HG02852 (cell line): ENCODE data around the gene TTC9B.
A peak's percentile ranks its signal among the peaks of the same experiment; 100 is the strongest.

ENCODE experiments used
- ATAC-seq: cut with Tn5 transposase; IDR thresholded peaks from one replicate; pipeline ENCODE4 v1.9.1; 2021; ENCODE audit warnings: mild to moderate bottlenecking, moderate library complexity; ENCODE audit not compliant: unreplicated experiment

The TTC9B gene

DNA sequence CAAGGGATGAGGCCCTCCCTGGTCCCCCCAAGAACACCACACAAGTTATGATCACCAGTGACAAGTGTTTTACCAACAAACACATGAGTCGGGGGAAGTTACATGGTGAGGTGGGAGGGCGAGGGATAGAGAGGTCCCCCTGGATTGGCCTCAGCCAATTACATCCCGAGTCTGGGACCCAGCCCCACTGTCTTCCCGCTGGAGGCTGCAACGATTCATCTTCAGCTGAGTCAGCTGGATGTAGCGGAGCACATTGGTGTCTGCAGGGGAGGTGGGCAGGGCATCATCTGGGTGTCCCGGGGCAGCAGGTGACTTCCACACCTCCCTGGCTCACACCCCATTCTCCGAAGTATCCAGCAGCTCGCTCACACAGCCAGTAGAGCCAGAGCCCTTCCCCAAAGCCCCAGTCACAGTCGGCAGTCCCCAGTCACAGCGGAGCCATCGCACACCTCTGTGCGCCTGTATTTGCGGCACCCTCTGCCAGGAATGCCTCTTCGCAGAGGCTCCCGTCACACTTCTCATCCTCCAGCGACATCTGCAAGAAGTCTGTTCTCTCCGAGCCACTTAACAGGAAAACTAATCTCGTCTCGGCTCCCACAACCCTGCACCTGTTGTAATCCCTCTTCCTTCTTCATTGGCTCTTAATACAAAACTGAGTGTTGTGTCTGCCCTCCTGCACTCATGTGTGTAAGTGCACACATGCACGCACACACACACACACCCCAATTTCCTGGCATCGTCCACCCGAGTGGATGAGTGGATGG, 2.0 kb downstream of the TTC9B start:
- no peak for ATAC-seq

DNA sequence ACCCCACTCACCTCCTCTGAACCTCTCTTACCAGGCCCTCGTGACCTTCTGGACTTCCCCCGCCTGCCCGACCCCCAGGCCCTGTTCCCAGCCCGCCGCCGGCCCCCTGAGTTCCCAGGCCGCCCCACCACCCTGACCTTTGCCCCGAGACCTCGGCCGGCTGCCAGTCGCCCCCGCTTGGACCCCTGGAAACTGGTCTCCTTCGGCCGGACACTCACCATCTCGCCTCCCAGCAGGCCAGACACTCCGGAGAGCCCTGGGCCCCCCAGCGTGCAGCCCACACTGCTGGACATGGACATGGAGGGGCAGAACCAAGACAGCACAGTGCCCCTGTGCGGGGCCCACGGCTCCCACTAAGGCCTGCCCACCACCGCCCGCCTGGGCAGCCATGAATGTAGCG, 3.2 kb downstream of the TTC9B start:
- no peak for ATAC-seq

DNA sequence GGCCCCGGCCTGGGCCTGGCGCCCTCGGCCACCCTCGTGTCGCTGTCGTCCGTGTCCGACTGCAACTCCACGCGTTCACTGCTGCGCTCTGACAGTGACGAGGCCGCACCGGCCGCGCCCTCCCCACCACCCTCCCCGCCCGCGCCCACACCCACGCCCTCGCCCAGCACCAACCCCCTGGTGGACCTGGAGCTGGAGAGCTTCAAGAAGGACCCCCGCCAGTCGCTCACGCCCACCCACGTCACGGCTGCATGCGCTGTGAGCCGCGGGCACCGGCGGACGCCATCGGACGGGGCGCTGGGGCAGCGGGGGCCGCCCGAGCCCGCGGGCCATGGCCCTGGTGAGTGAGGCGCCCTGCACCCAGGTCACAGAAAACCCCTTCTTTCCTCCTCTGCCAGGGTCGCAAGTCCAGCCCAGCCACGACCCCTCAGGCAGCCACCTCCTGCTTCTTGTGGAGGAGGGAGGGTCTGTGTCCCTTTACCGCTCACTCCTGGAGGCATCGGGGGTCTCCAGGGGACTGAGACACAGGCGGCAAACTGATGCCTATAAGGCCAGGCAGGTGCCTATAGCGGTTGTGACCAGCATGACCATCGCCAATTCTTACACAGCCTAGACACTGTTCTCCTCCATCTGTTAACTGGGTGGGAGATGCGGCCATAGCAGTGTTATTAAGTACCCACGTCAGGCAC, 4.2 kb downstream of the TTC9B start:
- no peak for ATAC-seq

DNA sequence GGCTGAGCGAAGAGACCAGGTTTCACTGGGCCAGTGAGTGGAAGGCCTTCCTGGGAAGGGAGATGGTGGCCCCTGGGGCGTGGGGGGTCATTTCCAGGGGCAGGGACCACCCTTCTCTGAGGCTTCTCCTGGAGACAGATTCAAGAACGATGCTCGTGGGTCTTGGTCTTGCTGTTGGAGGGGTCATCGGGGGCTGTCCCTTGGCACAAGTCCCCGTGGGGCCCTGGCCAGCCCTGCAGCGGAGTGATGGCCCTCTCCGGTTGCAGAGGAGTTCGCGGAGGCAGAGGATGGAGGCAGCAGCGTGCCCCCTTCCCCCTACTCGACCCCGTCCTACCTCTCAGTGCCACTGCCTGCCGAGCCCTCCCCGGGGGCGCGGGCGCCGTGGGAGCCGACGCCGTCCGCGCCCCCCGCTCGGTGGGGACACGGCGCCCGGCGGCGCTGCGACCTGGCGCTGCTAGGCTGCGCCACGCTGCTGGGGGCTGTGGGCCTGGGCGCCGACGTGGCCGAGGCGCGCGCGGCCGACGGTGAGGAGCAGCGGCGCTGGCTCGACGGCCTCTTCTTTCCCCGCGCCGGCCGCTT, 4.8 kb downstream of the TTC9B start:
- ATAC-seq, result no peak

DNA sequence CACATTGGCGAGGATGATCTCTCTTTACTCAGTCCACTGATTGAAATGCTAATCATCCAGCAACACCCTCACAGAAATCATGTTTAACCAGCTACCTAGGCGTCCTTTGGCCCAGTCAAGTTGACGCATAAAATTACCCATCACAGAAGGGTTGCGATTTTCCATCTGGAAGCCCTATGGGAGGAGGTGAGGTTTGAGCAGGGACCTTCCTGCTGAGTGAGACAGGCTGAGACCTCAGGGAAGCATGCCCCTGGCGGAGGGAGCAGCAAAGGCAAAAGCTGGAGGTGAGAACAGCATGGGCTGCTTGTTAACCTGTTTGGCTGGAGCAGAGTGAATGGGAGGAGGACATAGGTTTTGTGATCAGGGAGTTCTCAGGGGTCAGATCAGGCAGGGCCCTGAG, 7.3 kb downstream of the TTC9B start:
- no peak for ATAC-seq

DNA sequence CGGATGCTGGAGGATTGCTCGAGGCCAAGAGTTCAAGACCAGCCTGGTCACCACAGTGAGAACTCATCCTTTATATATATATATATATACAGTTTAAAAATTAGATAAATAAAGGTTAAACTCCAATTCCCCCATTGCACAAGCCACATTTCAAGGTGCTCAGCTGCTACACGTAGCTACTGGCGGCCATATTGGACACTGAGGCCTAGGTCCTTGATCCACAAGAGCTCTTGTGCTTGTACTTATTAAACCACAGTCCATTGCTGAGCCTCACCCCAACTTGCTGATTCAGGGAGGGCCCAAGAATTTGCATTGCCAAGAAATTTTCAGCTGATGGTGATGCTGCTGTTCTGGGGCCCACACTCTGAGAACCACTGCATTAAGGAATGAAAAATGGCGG, 9.6 kb downstream of the TTC9B start:
- no peak for ATAC-seq

DNA sequence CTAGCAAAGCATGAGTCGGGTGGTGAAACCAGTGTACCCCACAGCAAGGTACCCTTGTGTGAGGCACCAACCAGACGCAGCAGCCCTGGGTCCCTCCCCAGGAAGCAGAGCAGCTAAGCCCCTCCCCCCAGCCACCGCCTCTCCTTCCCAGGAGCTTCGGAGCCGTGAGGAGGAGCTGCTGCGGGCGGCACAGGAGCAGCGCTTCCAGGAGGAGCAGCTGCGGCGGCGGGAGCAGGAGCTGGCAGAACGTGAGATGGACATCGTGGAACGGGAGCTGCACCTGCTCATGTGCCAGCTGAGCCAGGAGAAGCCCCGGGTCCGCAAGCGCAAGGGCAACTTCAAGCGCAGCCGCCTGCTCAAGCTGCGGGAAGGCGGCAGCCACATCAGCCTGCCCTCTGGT, 12.4 kb downstream of the TTC9B start:
- ATAC-seq, result no peak

DNA sequence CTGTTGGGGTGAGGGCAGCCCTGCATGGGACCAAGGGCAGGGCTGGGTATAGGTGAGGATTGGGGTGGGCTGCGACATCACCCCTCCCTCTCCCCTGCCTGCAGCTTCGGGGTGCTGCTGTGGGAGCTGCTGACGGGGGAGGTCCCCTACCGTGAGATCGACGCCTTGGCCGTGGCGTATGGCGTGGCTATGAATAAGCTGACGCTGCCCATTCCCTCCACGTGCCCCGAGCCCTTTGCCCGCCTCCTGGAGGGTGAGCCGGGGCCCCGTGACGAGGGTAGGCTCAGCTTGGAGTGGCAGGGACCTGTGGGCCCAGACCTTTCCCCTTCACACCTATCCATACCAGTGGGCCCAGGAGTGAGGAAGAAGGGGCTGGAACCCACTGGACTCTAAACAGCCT, 13.8 kb downstream of the TTC9B start:
- ATAC-seq, result no peak

DNA sequence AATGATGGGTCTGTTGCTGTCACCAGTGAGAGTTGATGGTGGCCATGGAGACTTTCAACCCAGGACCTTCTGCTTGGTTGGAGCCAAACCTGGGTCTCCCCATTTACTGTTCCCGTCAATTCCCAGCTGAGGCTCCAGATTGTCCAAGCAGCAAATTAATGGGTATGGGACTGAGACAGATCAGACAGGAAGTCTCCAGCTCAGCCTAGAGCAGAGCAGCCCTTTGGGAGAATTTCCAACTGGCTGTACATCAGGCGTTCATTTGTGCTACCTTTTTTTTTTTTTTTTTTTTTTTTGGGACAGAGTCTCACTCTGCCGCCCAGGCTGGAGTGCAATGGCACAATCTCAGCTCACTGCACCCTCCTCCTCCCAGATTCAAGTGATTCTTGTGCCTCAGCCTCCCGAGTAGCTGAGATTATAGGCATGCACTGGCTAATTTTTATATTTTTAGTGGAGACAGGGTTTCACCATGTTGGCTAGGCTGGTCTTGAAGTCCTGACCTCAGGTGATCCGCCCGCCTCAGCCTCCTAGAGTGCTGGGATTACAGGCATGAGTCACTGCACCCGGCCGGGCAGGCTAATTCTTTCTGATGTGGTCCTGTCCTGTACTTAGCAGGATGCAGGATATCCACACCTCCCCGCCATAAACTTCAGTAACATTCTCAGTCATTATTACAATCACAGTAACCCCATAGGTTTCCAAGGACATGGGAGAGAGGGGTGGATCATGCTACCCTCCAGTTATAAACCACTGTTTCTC, 17.7 kb downstream of the TTC9B start:
- no peak for ATAC-seq

DNA sequence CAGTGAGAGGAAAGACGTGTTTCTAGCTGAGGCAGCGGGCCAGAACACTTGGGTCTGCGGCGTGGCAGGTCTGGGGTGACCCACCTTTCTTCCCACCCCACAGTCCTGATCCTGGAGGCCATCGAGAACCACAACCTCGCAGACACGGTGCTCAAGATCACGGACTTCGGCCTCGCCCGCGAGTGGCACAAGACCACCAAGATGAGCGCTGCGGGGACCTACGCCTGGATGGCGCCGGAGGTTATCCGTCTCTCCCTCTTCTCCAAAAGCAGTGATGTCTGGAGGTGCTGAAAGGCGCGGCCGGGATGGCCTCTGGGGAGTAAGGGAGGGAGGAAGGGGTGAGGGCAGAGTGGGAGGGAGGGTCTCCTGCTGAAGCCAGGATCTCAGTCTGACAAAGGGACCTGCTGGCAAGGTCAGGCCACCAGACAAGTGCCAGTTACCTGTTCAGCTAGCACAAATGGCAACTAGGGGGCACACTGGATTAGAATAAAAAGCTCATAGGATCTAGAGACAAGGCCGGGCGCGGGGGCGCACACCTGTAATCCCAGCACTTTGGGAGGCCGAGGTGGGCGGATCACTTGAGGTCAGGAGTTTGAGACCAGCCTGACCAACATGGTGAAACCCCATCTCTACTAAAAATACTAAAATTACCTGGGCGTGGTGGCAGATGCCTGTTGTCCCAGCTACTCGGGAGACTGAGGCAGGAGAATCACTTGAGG, 19.8 kb downstream of the TTC9B start:
- no peak for ATAC-seq

DNA sequence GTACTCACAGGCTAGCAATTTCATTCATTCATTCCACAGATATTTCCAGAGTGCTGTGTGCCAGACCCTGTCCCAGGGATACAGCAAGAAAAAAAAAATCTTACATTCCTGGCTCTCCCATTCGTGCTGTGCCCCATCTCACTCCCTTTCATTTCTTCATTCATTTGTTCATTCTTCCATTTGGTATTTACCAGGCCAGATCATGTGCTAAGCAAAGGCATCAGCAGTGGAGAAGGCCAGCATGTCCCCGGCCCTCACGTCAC, 24.7 kb downstream of the TTC9B start:
- no peak for ATAC-seq

DNA sequence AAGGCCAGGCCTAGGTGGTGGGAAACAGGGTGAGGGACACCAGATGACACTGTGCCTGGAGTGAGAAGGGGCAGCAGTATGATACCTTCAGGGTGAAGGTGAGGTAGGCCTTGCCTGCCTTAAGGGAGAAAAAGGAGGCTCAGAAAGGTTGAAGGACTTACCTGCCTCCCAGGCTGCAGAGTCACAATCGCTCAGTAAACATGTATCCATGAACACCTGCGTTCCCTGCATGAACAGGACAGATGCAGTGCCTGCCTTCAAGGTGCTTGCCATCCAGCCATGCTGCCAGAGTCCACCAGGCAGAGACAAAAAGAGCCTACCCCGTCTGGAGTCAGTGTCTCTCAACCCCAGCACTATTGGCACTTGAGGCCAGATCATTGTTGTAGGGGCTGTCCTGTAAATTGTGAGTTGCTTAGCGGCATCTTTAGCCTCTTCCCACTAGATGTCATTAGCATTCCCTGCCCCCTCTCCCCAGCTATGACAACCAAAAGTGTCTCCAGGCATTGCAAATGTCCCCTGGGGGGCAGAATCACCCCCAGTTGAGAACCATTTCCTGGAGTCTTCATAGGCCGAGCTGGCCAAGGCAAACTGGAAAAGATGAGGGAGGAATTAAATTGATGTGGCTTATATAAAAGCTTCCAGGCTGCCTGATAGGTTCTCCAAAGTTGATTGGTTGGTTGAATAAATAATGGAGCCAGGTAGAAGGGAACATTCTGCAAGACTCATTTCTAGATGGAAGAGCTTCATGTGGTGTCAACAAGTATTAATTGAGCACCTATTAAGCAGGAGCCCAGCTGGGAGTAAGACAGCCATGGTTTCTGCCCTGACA, 25.2 kb downstream of the TTC9B start:
- ATAC-seq, result no peak

DNA sequence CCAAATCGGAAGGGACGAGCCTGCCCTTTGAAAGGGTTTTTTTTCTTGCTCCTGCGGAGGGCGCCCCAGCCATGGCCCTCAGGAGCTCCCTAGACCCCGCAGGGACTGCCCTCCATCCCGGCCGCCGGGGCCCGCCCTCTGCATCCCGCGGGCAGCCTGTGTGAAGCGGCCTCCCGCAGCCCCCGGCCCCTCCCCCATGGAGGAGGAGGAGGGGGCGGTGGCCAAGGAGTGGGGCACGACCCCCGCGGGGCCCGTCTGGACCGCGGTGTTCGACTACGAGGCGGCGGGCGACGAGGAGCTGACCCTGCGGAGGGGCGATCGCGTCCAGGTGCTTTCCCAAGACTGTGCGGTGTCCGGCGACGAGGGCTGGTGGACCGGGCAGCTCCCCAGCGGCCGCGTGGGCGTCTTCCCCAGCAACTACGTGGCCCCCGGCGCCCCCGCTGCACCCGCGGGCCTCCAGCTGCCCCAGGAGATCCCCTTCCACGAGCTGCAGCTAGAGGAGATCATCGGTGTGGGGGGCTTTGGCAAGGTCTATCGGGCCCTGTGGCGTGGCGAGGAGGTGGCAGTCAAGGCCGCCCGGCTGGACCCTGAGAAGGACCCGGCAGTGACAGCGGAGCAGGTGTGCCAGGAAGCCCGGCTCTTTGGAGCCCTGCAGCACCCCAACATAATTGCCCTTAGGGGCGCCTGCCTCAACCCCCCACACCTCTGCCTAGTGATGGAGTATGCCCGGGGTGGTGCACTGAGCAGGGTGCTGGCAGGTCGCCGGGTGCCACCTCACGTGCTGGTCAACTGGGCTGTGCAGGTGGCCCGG, 26.1 kb downstream of the TTC9B start:
- ATAC-seq, result no peak

DNA sequence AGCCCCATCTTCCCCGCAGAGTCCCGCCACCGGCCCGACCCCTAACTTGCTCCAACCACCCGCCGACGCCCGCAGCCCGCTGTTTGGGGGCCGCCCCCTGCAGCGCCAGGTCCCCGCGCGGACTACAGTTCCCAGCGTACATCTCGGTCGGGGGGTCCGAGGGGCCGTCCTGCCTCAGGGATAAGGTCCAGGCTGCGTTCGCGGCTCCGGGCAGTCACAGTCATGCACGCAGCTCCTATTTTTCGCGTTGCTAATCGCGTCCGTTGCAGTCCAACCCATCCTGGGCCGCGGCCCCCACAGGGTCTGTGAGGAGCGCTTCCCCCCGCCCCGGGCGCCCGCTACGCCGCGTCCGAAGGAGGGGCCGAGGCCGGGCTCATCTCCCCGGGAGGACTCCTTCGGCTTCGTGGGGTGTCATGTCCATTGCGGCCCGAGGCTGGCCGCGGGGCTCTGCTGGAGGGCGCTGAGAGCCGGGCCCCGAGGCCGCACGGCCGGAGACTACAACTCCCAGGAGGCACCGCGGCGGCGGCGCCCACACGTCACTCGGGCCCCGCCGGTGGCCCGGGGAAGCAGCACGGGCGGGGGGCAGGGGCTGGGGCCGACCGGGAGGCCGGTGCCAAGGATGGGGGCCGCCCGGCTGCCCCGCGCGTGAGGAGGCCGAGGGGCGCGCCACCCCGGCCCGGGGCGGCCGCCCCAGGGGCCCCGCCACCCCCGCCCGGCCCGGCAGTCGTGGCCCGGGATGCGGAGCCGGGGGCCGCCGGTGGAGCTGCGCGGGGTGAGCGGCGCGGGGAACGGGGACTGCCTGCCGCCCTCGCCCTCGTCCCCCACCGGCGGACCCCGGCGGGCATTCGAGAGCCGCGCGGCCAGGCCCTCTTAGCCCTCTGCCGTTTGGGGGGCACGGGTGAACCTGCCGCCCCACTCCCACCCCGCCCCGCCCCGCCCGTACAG, 27.0 kb downstream of the TTC9B start, which contains the start of gene MAP3K10:
Gene MAP3K10 (plus strand): TSS at position 536 of the 945 bp plus-strand sequence. CDS start 606 bp downstream, outside the sequence.
- ATAC-seq, result peak; percentile 80

DNA sequence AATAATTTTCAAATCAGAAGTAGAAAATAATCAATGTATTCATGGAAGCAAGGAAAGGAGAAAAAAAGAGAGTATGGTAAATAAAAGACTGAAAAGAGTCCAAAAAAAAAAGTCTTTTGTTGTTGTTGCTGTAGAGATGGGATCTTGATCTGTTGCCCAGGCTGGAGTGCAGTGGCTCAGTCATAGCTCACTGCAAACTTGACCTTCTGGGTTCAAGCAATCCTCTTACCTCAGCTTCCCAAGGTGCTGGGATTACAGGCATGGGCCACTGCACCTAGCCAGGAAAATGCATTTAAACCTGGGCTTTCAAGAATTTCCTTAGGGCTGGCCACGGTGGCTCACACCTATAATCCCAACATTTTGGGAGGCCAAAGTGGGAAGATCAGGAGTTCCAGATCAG, 33.9 kb downstream of the TTC9B start:
- no peak for ATAC-seq

DNA sequence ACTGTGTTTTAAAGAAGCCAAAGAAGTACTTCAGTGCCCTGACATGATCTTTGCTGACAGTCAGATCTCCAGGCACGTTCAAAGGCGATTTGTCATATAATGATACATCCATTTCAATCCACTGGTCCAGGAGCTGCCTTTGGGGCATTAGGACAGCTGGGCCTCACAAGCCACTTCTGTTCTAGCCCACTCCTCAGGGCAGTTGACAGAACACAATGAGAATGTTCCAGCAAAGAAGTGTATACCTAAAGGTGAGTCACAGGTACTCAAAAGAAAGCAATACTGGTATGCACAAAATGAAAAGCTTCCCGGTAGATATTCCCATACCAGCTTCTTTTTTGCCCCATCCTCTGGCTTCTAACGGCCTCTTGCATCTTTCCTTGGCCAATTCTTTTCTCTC, 39.4 kb downstream of the TTC9B start:
- ATAC-seq, result no peak

DNA sequence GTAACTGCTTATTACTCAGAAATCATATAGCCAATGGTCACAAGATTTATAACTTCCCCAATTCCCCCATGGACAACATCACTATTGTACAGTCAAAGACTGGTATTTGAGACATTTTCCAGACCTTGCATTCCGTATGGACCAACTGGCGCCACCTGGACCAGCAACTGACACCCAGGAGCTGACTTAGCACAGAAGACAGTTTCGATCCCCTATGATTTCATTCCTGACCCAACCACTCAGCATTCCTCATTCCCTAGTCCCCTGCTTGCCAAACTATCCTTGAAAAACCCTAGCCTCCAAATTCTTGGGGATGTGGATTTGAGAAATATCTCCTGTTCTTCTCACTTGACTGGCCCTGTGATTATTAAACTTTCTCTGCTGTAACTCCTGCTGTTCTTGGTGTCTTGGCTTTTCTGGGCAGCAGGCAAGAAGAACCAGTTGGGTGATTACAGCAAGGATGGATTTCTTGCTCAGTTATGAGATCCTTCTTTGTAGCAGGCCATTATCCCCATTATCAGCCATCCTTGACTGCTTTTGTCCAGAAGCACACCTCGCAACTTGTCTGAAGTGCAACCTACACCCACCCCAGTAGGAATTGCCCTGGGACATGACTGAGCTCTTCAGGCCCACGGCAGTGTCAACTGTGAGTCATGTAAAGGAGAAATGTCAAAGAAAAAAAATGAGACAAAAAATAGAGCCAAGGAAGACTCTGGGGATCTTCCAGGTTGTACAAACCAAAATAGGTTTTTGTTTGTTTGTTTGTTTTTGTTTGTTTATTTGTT, 40.7 kb downstream of the TTC9B start:
- ATAC-seq, result no peak
